CD4-positive, alpha-beta T cell (primary cell): ENCODE measurements around the gene ZNF831. TPM values are rescaled to one million over a fixed set of nuclear protein-coding genes. Genes with fewer than 3 reads are reported as not detected.

Experiments used
- ATAC-seq: fragments of 200-7000 bp; cut with Tn5 transposase; one replicate; pipeline ENCODE4 v1.10.0; 2022; ENCODE audit warnings: mild to moderate bottlenecking; ENCODE audit not compliant: poor library complexity
- CTCF ChIA-PET: fragments of 350-600 bp; sonication (Branson Sonifier 250); formaldehyde crosslinking; loops from one replicate; lab custom pipeline; 2021; ENCODE audit warnings: antibody characterized with exemption, inconsistent platforms; lab: Charles Lee
- POLR2A ChIA-PET: fragments of 350-600 bp; sonication (Branson Sonifier 250); formaldehyde crosslinking; loops from one replicate; lab custom pipeline; 2021; ENCODE audit warnings: antibody characterized with exemption, inconsistent platforms; lab: Charles Lee
- DNase-seq, 14 experiments: peaks; one replicate each; pipeline ENCODE4 v3.0.0-alpha.2; 2013 to 2020; ENCODE audit warnings: mixed read lengths in 2 of 14
- H3K27ac ChIP-seq, 2 donors: one replicate each; pipeline versions ENCODE4 v1.5.1 to v1.7.0; 2013; ENCODE audit warnings: low read length in 2 of 2, low read depth in 1 of 2, mild to moderate bottlenecking in 1 of 2
- H3K27me3 ChIP-seq, 2 experiments: 1 replicate in 1 of 2; 2 replicates in 1 of 2; pipeline versions ENCODE4 v1.6.1 to v1.7.0; 2013; ENCODE audit warnings: low read length in 2 of 2, control low read depth in 1 of 2, mild to moderate bottlenecking in 1 of 2, moderate library complexity in 1 of 2; ENCODE audit not compliant: insufficient read depth in 2 of 2, control insufficient read depth in 1 of 2
- H3K36me3 ChIP-seq: one replicate; pipeline ENCODE4 v1.6.1; 2013; ENCODE audit warnings: low read length, control low read depth; ENCODE audit not compliant: insufficient read depth
- H3K4me1 ChIP-seq: one replicate; pipeline ENCODE4 v1.6.1; 2013; ENCODE audit warnings: low read length, control low read depth; ENCODE audit not compliant: insufficient read depth
- H3K4me3 ChIP-seq: one replicate; pipeline ENCODE4 v1.5.1; 2013; ENCODE audit warnings: mild to moderate bottlenecking, low read length, moderate library complexity
- H3K9me3 ChIP-seq, 2 experiments: 1 replicate in 1 of 2; 2 replicates in 1 of 2; pipeline versions ENCODE4 v1.6.1 to v1.7.0; 2013; ENCODE audit warnings: low read length in 2 of 2, mild to moderate bottlenecking in 2 of 2, control low read depth in 1 of 2, moderate library complexity in 1 of 2; ENCODE audit not compliant: control insufficient read depth in 1 of 2, insufficient read depth in 1 of 2
- H3K27ac Mint-ChIP-seq: one replicate; pipeline ENCODE4 v1.8.0; 2020; ENCODE audit warnings: mixed read lengths
- H3K27me3 Mint-ChIP-seq: one replicate; pipeline ENCODE4 v1.8.0; 2021; ENCODE audit warnings: mixed read lengths
- H3K36me3 Mint-ChIP-seq: one replicate; pipeline ENCODE4 v1.8.0; 2021; ENCODE audit warnings: low read depth, mixed read lengths
- H3K4me1 Mint-ChIP-seq: one replicate; pipeline ENCODE4 v1.8.0; 2021; ENCODE audit warnings: low read depth, mixed read lengths
- H3K4me3 Mint-ChIP-seq: one replicate; pipeline ENCODE4 v1.8.0; 2020; ENCODE audit warnings: mild to moderate bottlenecking, mixed read lengths
- H3K9me3 Mint-ChIP-seq: one replicate; pipeline ENCODE4 v1.8.0; 2020; ENCODE audit warnings: mixed read lengths
- CTCF ChIP-seq: fragments of 200-600 bp; IDR thresholded peaks from one replicate; pipeline ENCODE4 v1.8.0; 2022; ENCODE audit warnings: antibody characterized with exemption, mild to moderate bottlenecking
- intact Hi-C, 2 experiments: fragments of 100-400 bp; cut with DNase I in 1 of 2; cut with micrococcal nuclease in 1 of 2; formaldehyde crosslinking; loops; one replicate each; pipeline versions ENCODE4 v1.15.1 to v1.9.0; 2023 to 2025; cut with DNase I, micrococcal nuclease
- total RNA-seq, 174 experiments: library from RNA in 2 of 174; stranded (reverse) in 2 of 174; gene quantifications; one replicate each; pipeline ENCODE4 v1.2.3 and lab custom pipeline; 2021 to 2026

ZNF831 gene
- total RNA-seq, 2 experiments from 2014 or later, result 24.9 to 25.9 TPM

GRCh38 chr20:59232618-59233017 lies 69.0 kb downstream of the ZNF831 start:
- no peaks in the 10 kb centered on the region for H3K27me3 ChIP-seq
- Mint-ChIP-seq H3K4me1 (peaks cover 31% of the 10 kb centered on the region), H3K36me3 (peaks cover 82% of the 10 kb centered on the region), H3K27me3 (no peaks in the 10 kb centered on the region), H3K4me3 (no peak overlapping the region), H3K9me3 (no peaks in the 10 kb centered on the region), H3K27ac (no peak overlapping the region)
- H3K27ac ChIP-seq, result no peak overlapping the region
- H3K4me3 ChIP-seq, result no peak overlapping the region
- no peaks in the 10 kb centered on the region for H3K9me3 ChIP-seq
- H3K36me3 ChIP-seq, result peaks cover 56% of the 10 kb centered on the region
- intact Hi-C loops, result no loop called here
- ChIA-PET CTCF (no interaction called here), POLR2A (no interaction called here)
- H3K4me1 ChIP-seq, result no peaks in the 10 kb centered on the region
- no peak for TF ChIP-seq CTCF
- no peak for DNase-seq
- no peak for ATAC-seq

GRCh38 chr20:59235226-59235625 lies 71.6 kb downstream of the ZNF831 start:
- Histone ChIP-seq H3K9me3 (no peaks in the 10 kb centered on the region), H3K4me1 (no peaks in the 10 kb centered on the region), H3K4me3 (no peak overlapping the region), H3K27ac (no peak overlapping the region), H3K27me3 (no peaks in the 10 kb centered on the region), H3K36me3 (peaks cover 53% of the 10 kb centered on the region)
- peak in 1 of 14 experiments; percentile 21 for DNase-seq
- TF ChIP-seq CTCF, result no peak
- Mint-ChIP-seq H3K4me1 (peaks cover 31% of the 10 kb centered on the region), H3K9me3 (no peaks in the 10 kb centered on the region), H3K27me3 (no peaks in the 10 kb centered on the region), H3K4me3 (no peak overlapping the region), H3K36me3 (peaks cover 82% of the 10 kb centered on the region), H3K27ac (peak overlapping the region; percentile 69)
- ChIA-PET CTCF (no interaction called here), POLR2A (interaction anchor here (0.6 to 1.1 kb wide), 2 partner anchors 18 to 26 kb away, joined by 3 to 5 read pairs; no protein-coding TSS in a partner anchor)
- peak; percentile 87 for ATAC-seq
- intact Hi-C loops, result no loop called here

GRCh38 chr20:59240006-59240405 lies 76.4 kb downstream of the ZNF831 start:
- no peak overlapping the region for H3K27ac Mint-ChIP-seq

More at GRCh38 chr20:59240006-59240405, 76.4 kb downstream of the ZNF831 start:
- ChIA-PET CTCF (no interaction called here), POLR2A (no interaction called here)
- peaks cover 21% of the 10 kb centered on the region for H3K4me1 Mint-ChIP-seq
- peaks cover 84% of the 10 kb centered on the region for H3K36me3 Mint-ChIP-seq
- Histone ChIP-seq H3K4me3 (no peak overlapping the region), H3K36me3 (peaks cover 29% of the 10 kb centered on the region), H3K27ac (no peak overlapping the region), H3K27me3 (no peaks in the 10 kb centered on the region), H3K4me1 (no peaks in the 10 kb centered on the region), H3K9me3 (no peaks in the 10 kb centered on the region)
- no peaks in the 10 kb centered on the region for H3K9me3 Mint-ChIP-seq
- TF ChIP-seq CTCF, result no peak
- DNase-seq, result no peak
- ATAC-seq, result no peak
- intact Hi-C loops, result no loop called here
- no peaks in the 10 kb centered on the region for H3K27me3 Mint-ChIP-seq
- H3K4me3 Mint-ChIP-seq, result no peak overlapping the region
